Activated B cell treated with CpG ODN at 0.5 μM for 24 hours (primary cell): ENCODE data around the gene EIF2S2. TPM values are rescaled to one million over a fixed set of nuclear protein-coding genes. Genes with fewer than 3 reads are reported as not detected.

Experiments
- ATAC-seq: fragments of 200-7000 bp; cut with Tn5 transposase; one replicate; pipeline ENCODE4 v1.10.0; 2021; ENCODE audit warnings: low read depth, mild to moderate bottlenecking, moderate library complexity
- CTCF ChIA-PET: fragments of 350-600 bp; sonication (Branson Sonifier 250); formaldehyde crosslinking; loops from one replicate; lab custom pipeline; 2021; ENCODE audit warnings: antibody characterized with exemption; lab: Charles Lee
- POLR2A ChIA-PET: fragments of 350-600 bp; sonication (Branson Sonifier 250); formaldehyde crosslinking; loops from one replicate; lab custom pipeline; 2021; ENCODE audit warnings: antibody characterized with exemption; lab: Charles Lee
- DNase-seq: peaks from one replicate; pipeline ENCODE4 v3.0.0; 2022
- H3K27ac Mint-ChIP-seq: one replicate; pipeline ENCODE4 v1.8.0; 2020; ENCODE audit warnings: mixed read lengths
- H3K27me3 Mint-ChIP-seq: one replicate; pipeline ENCODE4 v1.8.0; 2021; ENCODE audit warnings: mixed read lengths
- H3K36me3 Mint-ChIP-seq: one replicate; pipeline ENCODE4 v1.8.0; 2021; ENCODE audit warnings: low read depth, mixed read lengths
- H3K4me1 Mint-ChIP-seq: one replicate; pipeline ENCODE4 v1.8.0; 2021; ENCODE audit warnings: mixed read lengths
- H3K4me3 Mint-ChIP-seq: one replicate; pipeline ENCODE4 v1.8.0; 2020; ENCODE audit warnings: mild to moderate bottlenecking, mixed read lengths
- H3K9me3 Mint-ChIP-seq: one replicate; pipeline ENCODE4 v1.8.0; 2020; ENCODE audit warnings: mixed read lengths
- intact Hi-C: fragments of 100-400 bp; cut with micrococcal nuclease; formaldehyde crosslinking; loops from one replicate; pipeline ENCODE4 v1.15.1; 2024
- total RNA-seq: library from RNA; stranded (reverse); gene quantifications from 2 replicates; pipeline ENCODE4 v1.2.3, GENCODE V29; 2022
- TF ChIP-seq, protein P1 (sequence below): fragments of 200-600 bp; IDR thresholded peaks from one replicate; pipeline ENCODE4 v1.8.0; 2022; ENCODE audit warnings: antibody characterized with exemption, mild to moderate bottlenecking

EIF2S2 gene
- total RNA-seq, 1 donor from 2014 or later = 58.3 TPM

DNA sequence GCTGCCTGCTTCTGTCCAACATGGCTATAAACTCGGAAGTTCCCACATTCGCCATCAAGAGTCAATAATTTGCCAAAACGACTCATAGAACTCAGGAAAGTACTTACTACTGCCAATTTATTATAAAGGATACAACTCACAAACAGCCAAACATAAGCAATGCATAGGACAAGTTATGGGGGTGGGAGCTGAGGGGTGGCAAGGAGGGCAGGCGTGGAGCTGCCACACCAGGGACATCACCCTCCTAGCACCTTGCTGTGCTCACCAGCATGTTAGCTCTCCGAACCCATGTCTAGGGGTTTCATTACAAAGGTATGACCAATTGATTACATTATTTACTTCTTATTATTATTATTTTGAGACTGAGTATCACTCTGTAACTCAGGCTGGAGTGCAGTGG, 12.4 kb downstream of the EIF2S2 start:
- ATAC-seq = no peak
- ChIA-PET CTCF (no interaction called here), POLR2A (interaction anchor here (5.2 kb wide), 1 partner anchor 13 kb away, joined by 25 read pairs; the partner anchor contains the start of gene EIF2S2)
- H3K4me1 Mint-ChIP-seq = peaks cover 9% of the 10 kb centered on the region
- intact Hi-C loops = no loop called here
- H3K27me3 Mint-ChIP-seq = no peaks in the 10 kb centered on the region
- no peak overlapping the region for H3K4me3 Mint-ChIP-seq
- TF ChIP-seq, protein P1, sequence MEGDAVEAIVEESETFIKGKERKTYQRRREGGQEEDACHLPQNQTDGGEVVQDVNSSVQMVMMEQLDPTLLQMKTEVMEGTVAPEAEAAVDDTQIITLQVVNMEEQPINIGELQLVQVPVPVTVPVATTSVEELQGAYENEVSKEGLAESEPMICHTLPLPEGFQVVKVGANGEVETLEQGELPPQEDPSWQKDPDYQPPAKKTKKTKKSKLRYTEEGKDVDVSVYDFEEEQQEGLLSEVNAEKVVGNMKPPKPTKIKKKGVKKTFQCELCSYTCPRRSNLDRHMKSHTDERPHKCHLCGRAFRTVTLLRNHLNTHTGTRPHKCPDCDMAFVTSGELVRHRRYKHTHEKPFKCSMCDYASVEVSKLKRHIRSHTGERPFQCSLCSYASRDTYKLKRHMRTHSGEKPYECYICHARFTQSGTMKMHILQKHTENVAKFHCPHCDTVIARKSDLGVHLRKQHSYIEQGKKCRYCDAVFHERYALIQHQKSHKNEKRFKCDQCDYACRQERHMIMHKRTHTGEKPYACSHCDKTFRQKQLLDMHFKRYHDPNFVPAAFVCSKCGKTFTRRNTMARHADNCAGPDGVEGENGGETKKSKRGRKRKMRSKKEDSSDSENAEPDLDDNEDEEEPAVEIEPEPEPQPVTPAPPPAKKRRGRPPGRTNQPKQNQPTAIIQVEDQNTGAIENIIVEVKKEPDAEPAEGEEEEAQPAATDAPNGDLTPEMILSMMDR = no peak
- no peak for DNase-seq
- peaks cover 93% of the 10 kb centered on the region for H3K36me3 Mint-ChIP-seq
- H3K27ac Mint-ChIP-seq = no peak overlapping the region
- no peaks in the 10 kb centered on the region for H3K9me3 Mint-ChIP-seq

- no peak for ATAC-seq
- H3K9me3 Mint-ChIP-seq = no peaks in the 10 kb centered on the region
- H3K27me3 Mint-ChIP-seq = no peaks in the 10 kb centered on the region
- H3K4me1 Mint-ChIP-seq = peaks cover 3% of the 10 kb centered on the region
- H3K4me3 Mint-ChIP-seq = no peak overlapping the region
- TF ChIP-seq, protein P1 = no peak
- POLR2A ChIA-PET = interaction anchor here (0.7 kb wide), 1 partner anchor 39 kb away, joined by 4 read pairs; no protein-coding TSS in a partner anchor
- CTCF ChIA-PET = no interaction called here
- intact Hi-C loops = no loop called here
- H3K36me3 Mint-ChIP-seq = peaks cover 91% of the 10 kb centered on the region
- no peak for DNase-seq
- H3K27ac Mint-ChIP-seq = no peak overlapping the region
These were observed 13.5 kb downstream of the EIF2S2 start for GRCh38 chr20:34098570-34098969.

DNA sequence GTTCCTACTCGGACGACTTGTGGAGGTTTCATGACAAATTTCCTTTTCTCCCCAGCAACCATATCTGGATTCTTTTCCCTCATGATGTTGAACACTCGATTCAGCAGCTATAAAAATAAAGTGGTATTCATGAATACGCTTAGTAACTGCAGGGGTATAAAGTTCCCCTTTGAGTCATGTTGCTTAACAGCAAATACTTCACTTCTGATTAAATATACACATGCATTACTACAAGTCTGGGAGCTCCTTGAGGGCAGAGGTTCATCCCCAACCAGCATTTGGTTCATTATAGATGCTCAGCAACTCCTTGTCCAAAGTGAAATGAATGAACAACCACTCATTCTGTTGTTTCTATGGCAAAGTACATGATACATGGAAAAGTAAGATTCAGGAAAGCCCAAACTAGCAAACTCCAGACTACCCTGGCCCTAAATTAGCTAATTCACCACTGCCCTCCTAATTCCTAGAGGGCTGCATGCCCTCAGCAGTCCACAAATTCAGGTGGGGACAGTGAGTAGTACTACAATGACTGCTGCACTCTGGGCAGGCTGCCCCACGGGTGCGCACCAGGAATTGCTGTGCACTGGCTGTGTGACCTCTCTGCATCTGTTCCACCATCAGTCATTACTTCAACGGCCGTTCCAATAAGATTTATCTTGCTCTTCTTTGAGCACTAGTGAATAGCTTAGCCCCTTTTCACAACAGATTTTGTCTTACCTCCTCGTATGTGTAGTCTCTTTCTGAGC, 15.2 kb downstream of the EIF2S2 start:
- no peaks in the 10 kb centered on the region for H3K9me3 Mint-ChIP-seq
- POLR2A ChIA-PET = interaction anchor here (0.5 to 1.0 kb wide), 2 partner anchors 12 to 15 kb away, joined by 4 read pairs; partner anchors contain the start of gene EIF2S2
- H3K27ac Mint-ChIP-seq = no peak overlapping the region
- DNase-seq (no peak), ATAC-seq (no peak)
- TF ChIP-seq, protein P1 = no peak
- no peaks in the 10 kb centered on the region for H3K27me3 Mint-ChIP-seq
- intact Hi-C loops = no loop called here
- H3K4me3 Mint-ChIP-seq = no peak overlapping the region
- peaks cover 91% of the 10 kb centered on the region for H3K36me3 Mint-ChIP-seq
- no peaks in the 10 kb centered on the region for H3K4me1 Mint-ChIP-seq
- CTCF ChIA-PET = no interaction called here

DNA sequence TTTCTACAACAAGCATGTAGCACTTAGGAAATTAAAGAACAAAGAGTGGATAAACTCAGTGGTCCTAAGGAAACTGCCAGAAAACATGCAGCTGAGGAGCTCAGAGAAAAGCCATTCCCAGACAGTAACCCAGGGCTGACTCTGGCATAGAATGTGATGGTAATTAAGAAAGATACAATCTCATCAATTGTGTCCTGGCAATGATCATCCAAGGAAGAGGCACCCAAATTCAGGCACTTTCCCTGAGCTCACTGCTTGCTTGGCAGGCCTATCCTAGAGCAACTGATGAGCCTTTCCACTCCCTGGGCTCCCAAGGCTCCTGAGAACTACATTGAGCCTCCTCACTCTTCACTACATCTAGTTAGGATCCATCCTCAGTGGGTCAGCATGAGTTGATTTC, 16.2 kb downstream of the EIF2S2 start:
- H3K27me3 Mint-ChIP-seq = no peaks in the 10 kb centered on the region
- intact Hi-C loops = no loop called here
- no peak for DNase-seq
- ChIA-PET CTCF (interaction anchor here (1.1 kb wide), 1 partner anchor 27 kb away, joined by 3 read pairs; no protein-coding TSS in a partner anchor), POLR2A (interaction anchor here (0.9 kb wide), 1 partner anchor 16 kb away, joined by 3 read pairs; the partner anchor contains the start of gene EIF2S2)
- TF ChIP-seq, protein P1 = no peak
- no peak overlapping the region for H3K27ac Mint-ChIP-seq
- peaks cover 87% of the 10 kb centered on the region for H3K36me3 Mint-ChIP-seq
- no peak overlapping the region for H3K4me3 Mint-ChIP-seq
- no peak for ATAC-seq
- no peaks in the 10 kb centered on the region for H3K4me1 Mint-ChIP-seq
- no peaks in the 10 kb centered on the region for H3K9me3 Mint-ChIP-seq

GRCh38 chr20:34093895-34094294, 18.1 kb downstream of the EIF2S2 start:
- DNase-seq (no peak), ATAC-seq (no peak)
- CTCF ChIA-PET = no interaction called here
- Mint-ChIP-seq H3K4me1 (no peaks in the 10 kb centered on the region), H3K36me3 (peaks cover 90% of the 10 kb centered on the region), H3K4me3 (no peak overlapping the region), H3K27ac (no peak overlapping the region), H3K9me3 (no peaks in the 10 kb centered on the region), H3K27me3 (no peaks in the 10 kb centered on the region)
- POLR2A ChIA-PET = no interaction called here
- TF ChIP-seq, protein P1 = no peak
- intact Hi-C loops = no loop called here
